Measurements from ENCODE around the gene NRP2. TPM values are rescaled to one million over a fixed set of nuclear protein-coding genes. Genes with fewer than 3 reads are reported as not detected.
A peak's percentile ranks its signal among the peaks of the same experiment; 100 is the strongest.

NRP2 gene
- total RNA-seq, 2 experiments from 2014 or later, result 0.19 TPM; not detected in 1

DNA sequence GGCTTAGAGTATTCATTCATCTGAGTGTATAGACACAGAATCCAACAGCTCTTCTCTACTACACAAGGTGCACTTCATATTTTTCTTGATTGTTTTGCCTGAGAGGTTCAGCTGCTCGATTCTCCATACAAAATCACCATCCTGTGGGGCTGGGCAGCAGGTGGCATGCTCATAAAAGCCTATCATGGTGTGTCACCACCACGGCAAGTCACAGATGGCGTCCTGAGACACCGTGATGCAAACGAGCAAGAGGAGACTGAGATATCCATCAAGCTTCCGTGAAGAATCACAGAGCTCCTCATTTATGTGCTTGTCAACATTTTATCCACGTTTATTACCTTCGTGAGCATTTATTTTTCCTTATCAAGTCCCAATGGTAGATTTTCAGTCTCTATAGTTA lies 22.4 kb upstream of the NRP2 start:
- intact Hi-C loops (cut with DNase I, micrococcal nuclease), result no loop called here
- POLR2A ChIA-PET, result no interaction called here
- H3K27me3 Mint-ChIP-seq, result no peaks in the 10 kb centered on the region
- Histone ChIP-seq H3K27me3 (ENCODE audit: control insufficient read depth in 1 of 2, insufficient read depth in 2 of 2, low read length in 2 of 2) (no peaks in the 10 kb centered on the region), H3K4me3 (ENCODE audit: low read length) (no peak overlapping the region), H3K27ac (ENCODE audit: low read depth in 1 of 2, low read length in 2 of 2) (no peak overlapping the region), H3K4me1 (ENCODE audit: insufficient read depth, low read length) (peaks cover 11% of the 10 kb centered on the region), H3K9me3 (ENCODE audit: control insufficient read depth in 1 of 2, insufficient read depth in 1 of 2, low read length in 2 of 2) (no peaks in the 10 kb centered on the region), H3K36me3 (ENCODE audit: insufficient read depth, low read length) (no peaks in the 10 kb centered on the region)
- H3K36me3 Mint-ChIP-seq (ENCODE audit: low read depth), result no peaks in the 10 kb centered on the region
- ATAC-seq (ENCODE audit: poor library complexity), result no peak
- no peaks in the 10 kb centered on the region for H3K9me3 Mint-ChIP-seq
- peaks cover 20% of the 10 kb centered on the region for H3K4me1 Mint-ChIP-seq (ENCODE audit: low read depth)
- no peak overlapping the region for H3K27ac Mint-ChIP-seq
- TF ChIP-seq, protein P1, sequence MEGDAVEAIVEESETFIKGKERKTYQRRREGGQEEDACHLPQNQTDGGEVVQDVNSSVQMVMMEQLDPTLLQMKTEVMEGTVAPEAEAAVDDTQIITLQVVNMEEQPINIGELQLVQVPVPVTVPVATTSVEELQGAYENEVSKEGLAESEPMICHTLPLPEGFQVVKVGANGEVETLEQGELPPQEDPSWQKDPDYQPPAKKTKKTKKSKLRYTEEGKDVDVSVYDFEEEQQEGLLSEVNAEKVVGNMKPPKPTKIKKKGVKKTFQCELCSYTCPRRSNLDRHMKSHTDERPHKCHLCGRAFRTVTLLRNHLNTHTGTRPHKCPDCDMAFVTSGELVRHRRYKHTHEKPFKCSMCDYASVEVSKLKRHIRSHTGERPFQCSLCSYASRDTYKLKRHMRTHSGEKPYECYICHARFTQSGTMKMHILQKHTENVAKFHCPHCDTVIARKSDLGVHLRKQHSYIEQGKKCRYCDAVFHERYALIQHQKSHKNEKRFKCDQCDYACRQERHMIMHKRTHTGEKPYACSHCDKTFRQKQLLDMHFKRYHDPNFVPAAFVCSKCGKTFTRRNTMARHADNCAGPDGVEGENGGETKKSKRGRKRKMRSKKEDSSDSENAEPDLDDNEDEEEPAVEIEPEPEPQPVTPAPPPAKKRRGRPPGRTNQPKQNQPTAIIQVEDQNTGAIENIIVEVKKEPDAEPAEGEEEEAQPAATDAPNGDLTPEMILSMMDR (IDR thresholded peaks at IDR 0.05), result no peak
- DNase-seq, result no peak
- CTCF ChIA-PET, result interaction anchor here (1.4 kb wide), 1 partner anchor 11 kb away, joined by 3 read pairs; no protein-coding TSS in a partner anchor
- H3K4me3 Mint-ChIP-seq, result no peak overlapping the region

DNA sequence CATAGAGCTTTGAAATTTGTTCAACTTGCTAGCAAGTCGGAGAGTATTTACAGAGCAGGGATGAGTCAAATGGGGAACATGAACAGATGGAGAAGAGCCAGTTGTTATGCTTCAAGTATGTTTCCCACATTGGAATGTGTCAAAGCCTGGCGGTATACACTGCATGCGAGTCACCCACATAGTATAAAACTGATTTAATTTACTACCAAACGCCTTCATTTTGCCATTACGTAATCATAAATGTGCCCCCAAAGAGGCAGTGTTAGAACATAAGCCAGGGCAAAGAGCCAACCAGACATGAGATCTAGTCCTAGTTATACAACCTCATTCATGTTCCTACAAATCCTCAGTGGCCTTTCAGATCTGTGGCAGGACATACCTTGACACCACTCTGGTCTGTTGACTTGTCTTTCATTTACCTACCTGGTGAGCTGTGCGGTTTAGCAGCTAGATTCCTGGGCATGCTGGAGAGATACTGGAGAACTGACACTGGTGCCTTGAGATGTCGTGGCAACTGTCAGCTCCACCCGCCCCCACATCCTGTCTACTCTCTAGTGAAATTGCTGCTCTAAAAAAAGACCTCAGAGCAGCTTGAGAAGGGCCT lies 21.7 kb upstream of the NRP2 start:
- H3K27ac Mint-ChIP-seq, result peak overlapping the region; percentile 31
- no peaks in the 10 kb centered on the region for H3K27me3 Mint-ChIP-seq
- Histone ChIP-seq H3K9me3 (ENCODE audit: control insufficient read depth in 1 of 2, insufficient read depth in 1 of 2, low read length in 2 of 2) (no peaks in the 10 kb centered on the region), H3K36me3 (ENCODE audit: insufficient read depth, low read length) (no peaks in the 10 kb centered on the region), H3K4me3 (ENCODE audit: low read length) (no peak overlapping the region), H3K27me3 (ENCODE audit: control insufficient read depth in 1 of 2, insufficient read depth in 2 of 2, low read length in 2 of 2) (no peaks in the 10 kb centered on the region), H3K4me1 (ENCODE audit: insufficient read depth, low read length) (peaks cover 11% of the 10 kb centered on the region), H3K27ac (ENCODE audit: low read depth in 1 of 2, low read length in 2 of 2) (no peak overlapping the region)
- peaks cover 20% of the 10 kb centered on the region for H3K4me1 Mint-ChIP-seq (ENCODE audit: low read depth)
- ChIA-PET POLR2A (no interaction called here), CTCF (no interaction called here)
- TF ChIP-seq, protein P1 (IDR thresholded peaks at IDR 0.05), result no peak
- no peak overlapping the region for H3K4me3 Mint-ChIP-seq
- no peaks in the 10 kb centered on the region for H3K9me3 Mint-ChIP-seq
- ATAC-seq (ENCODE audit: poor library complexity), result peak; percentile 71
- DNase-seq, result peak in 7 of 14 experiments; percentile 9 to 41 (median 19)
- H3K36me3 Mint-ChIP-seq (ENCODE audit: low read depth), result no peaks in the 10 kb centered on the region
- intact Hi-C loops (cut with DNase I, micrococcal nuclease), result no loop called here

DNA sequence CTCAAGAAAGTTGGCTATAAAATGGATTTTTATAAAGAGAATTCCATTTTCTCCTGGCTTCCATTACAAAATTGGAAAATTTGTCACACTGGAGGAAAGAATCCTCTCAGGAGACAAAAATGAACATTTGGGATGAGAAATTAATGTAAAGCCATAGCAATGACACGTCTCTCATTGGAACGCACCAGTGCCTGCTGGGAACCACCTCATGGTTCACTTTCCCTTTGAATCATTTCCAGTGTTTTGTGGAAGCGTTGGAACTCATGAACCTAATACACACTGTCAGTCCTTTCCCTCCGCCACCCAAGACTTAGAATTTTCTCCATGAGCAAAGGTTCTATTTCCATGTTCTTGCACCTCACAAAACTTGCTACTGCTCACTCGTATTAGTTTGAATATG lies 21.0 kb upstream of the NRP2 start:
- TF ChIP-seq, protein P1 (IDR thresholded peaks at IDR 0.05), result no peak
- H3K36me3 Mint-ChIP-seq (ENCODE audit: low read depth), result no peaks in the 10 kb centered on the region
- Histone ChIP-seq H3K27ac (ENCODE audit: low read depth in 1 of 2, low read length in 2 of 2) (no peak overlapping the region), H3K4me1 (ENCODE audit: insufficient read depth, low read length) (peaks cover 11% of the 10 kb centered on the region), H3K36me3 (ENCODE audit: insufficient read depth, low read length) (no peaks in the 10 kb centered on the region), H3K4me3 (ENCODE audit: low read length) (no peak overlapping the region), H3K27me3 (ENCODE audit: control insufficient read depth in 1 of 2, insufficient read depth in 2 of 2, low read length in 2 of 2) (no peaks in the 10 kb centered on the region), H3K9me3 (ENCODE audit: control insufficient read depth in 1 of 2, insufficient read depth in 1 of 2, low read length in 2 of 2) (no peaks in the 10 kb centered on the region)
- no peak overlapping the region for H3K27ac Mint-ChIP-seq
- H3K9me3 Mint-ChIP-seq, result no peaks in the 10 kb centered on the region
- no peak overlapping the region for H3K4me3 Mint-ChIP-seq
- H3K4me1 Mint-ChIP-seq (ENCODE audit: low read depth), result peaks cover 20% of the 10 kb centered on the region
- DNase-seq, result no peak
- CTCF ChIA-PET, result no interaction called here
- no peaks in the 10 kb centered on the region for H3K27me3 Mint-ChIP-seq
- POLR2A ChIA-PET, result no interaction called here
- intact Hi-C loops (cut with DNase I, micrococcal nuclease), result no loop called here
- ATAC-seq (ENCODE audit: poor library complexity), result no peak
